K562 (cell line): ENCODE measurements around the gene SLCO3A1. TPM values are rescaled to one million over a fixed set of nuclear protein-coding genes. Genes with fewer than 3 reads are reported as not detected.

Source experiments
- ATAC-seq: fragments of 200-7000 bp; cut with Tn5 transposase; 3 replicates; pipeline ENCODE4 v1.9.1; 2020; ENCODE audit warnings: moderate library complexity
- BruUV-seq: library from RNA; stranded (reverse); fragments of 400-500 nt; replicated peaks from 2 replicates; lab custom pipeline; 2021; lab: Mats Ljungman, UMichigan
- CTCF ChIA-PET: fragments of 300-600 bp; formaldehyde crosslinking; extraction: SDS; loops from one replicate; lab custom pipeline; 2021; ENCODE audit warnings: low intra/inter-chr PET ratio; lab: Yijun Ruan, JAX
- POLR2A ChIA-PET: fragments of 300-600, 350-650 bp; sonication (Branson Sonifier 250); formaldehyde crosslinking; extraction: SDS; loops from one replicate; lab custom pipeline; 2021; ENCODE audit warnings: antibody characterized with exemption, inconsistent platforms; lab: Yijun Ruan, JAX
- DNase-seq, 4 experiments: peaks; one replicate each; pipeline versions ENCODE4 v3.0.0 to v3.0.0-alpha.2; 2011 to 2018; ENCODE audit warnings: low spot score in 3 of 4, mixed read lengths in 3 of 4; ENCODE audit errors: extremely low read depth in 1 of 4
- FAIRE-seq: peaks from 2 replicates; lab custom pipeline; 2011; peaks lifted over from hg19 to GRCh38; lab: Jason Lieb, UNC
- H2AFZ ChIP-seq: 2 replicates; pipeline ENCODE4 v1.6.0; 2011; ENCODE audit warnings: low read depth, low read length, control low read depth, inconsistent platforms
- H3K27ac ChIP-seq: fragments of 200-600 bp; 3 replicates; pipeline ENCODE4 v1.8.0; 2011; ENCODE audit warnings: low read depth, mild to moderate bottlenecking, control low read depth, inconsistent platforms, low read length, moderate library complexity, mixed read lengths; ENCODE audit errors: extremely low read depth
- H3K27me3 ChIP-seq, 2 experiments: fragments of 300-600 bp in 1 of 2; 2 replicates in 1 of 2; 3 replicates in 1 of 2; pipeline versions ENCODE4 v1.6.0 to v1.8.0; 2011; ENCODE audit warnings: inconsistent platforms in 2 of 2, low read length in 2 of 2, mild to moderate bottlenecking in 1 of 2, mixed read lengths in 1 of 2, moderate library complexity in 1 of 2; ENCODE audit not compliant: control insufficient read depth in 2 of 2, insufficient read depth in 2 of 2
- H3K36me3 ChIP-seq: fragments of 300-600 bp; 3 replicates; pipeline ENCODE4 v1.8.0; 2011; ENCODE audit warnings: mild to moderate bottlenecking, low read length, inconsistent platforms; ENCODE audit not compliant: control insufficient read depth, insufficient read depth
- H3K4me1 ChIP-seq, 2 experiments: fragments of 200-600 bp in 1 of 2; replicated peaks in 1 of 2; 2 replicates in 1 of 2; 3 replicates in 1 of 2; pipeline versions ENCODE4 v1.5.1 to v1.8.0; 2011; ENCODE audit warnings: inconsistent platforms in 2 of 2, low read length in 2 of 2, mild to moderate bottlenecking in 1 of 2, mixed read lengths in 1 of 2, moderate library complexity in 1 of 2; ENCODE audit not compliant: control insufficient read depth in 2 of 2, insufficient read depth in 2 of 2
- H3K4me2 ChIP-seq: 2 replicates; pipeline ENCODE4 v1.6.1; 2011; ENCODE audit warnings: low read length, control low read depth, inconsistent platforms, mixed read lengths; ENCODE audit not compliant: insufficient read depth
- H3K4me3 ChIP-seq: fragments of 200-600 bp; sonication (generic), shearing (Covaris generic); 2 replicates; pipeline ENCODE4 v1.5.1; 2016; ENCODE audit warnings: control low read depth, inconsistent platforms
- H3K79me2 ChIP-seq: fragments of 200-600 bp; 3 replicates; pipeline ENCODE4 v1.8.0; 2011; ENCODE audit warnings: low read length, inconsistent platforms; ENCODE audit not compliant: control insufficient read depth, insufficient read depth
- H3K9ac ChIP-seq, 2 experiments: 2 replicates each; pipeline versions ENCODE4 v1.6.0 to v1.6.1; 2011; ENCODE audit warnings: low read depth in 2 of 2, low read length in 2 of 2, control low read depth in 1 of 2, inconsistent platforms in 1 of 2, mild to moderate bottlenecking in 1 of 2, mixed read lengths in 1 of 2; ENCODE audit not compliant: insufficient read depth in 1 of 2
- H3K9me1 ChIP-seq: one replicate; pipeline ENCODE4 v1.6.0; 2011; ENCODE audit warnings: inconsistent platforms, mild to moderate bottlenecking, low read length, moderate library complexity; ENCODE audit not compliant: control insufficient read depth, insufficient read depth
- H3K9me3 ChIP-seq: replicated peaks from 2 replicates; pipeline ENCODE4 v1.5.1; 2011; ENCODE audit warnings: low read depth, low read length, inconsistent platforms; ENCODE audit not compliant: control insufficient read depth, insufficient read depth
- H4K20me1 ChIP-seq: replicated peaks from 2 replicates; pipeline ENCODE4 v1.6.1; 2011; ENCODE audit warnings: low read length, inconsistent platforms, mixed read lengths; ENCODE audit not compliant: control insufficient read depth, insufficient read depth
- BRD4 ChIP-seq: fragments of 200-600 bp; sonication (generic); IDR thresholded peaks from 2 replicates; pipeline ENCODE4 v1.6.1; 2017; ENCODE audit warnings: inconsistent platforms
- ELF4 ChIP-seq: fragments of 450-650 bp; formaldehyde crosslinking; IDR thresholded peaks from 2 replicates; pipeline ENCODE4 v1.4.0; 2022; ENCODE audit warnings: missing genetic modification characterization
- GTF2A2 ChIP-seq: IDR thresholded peaks from 2 replicates; pipeline ENCODE4 v1.6.1; 2016; ENCODE audit warnings: mild to moderate bottlenecking, missing genetic modification characterization, missing compliant biosample characterization
- GTF2E2 ChIP-seq: fragments of 200-800 bp; sonication (Bioruptor generic); IDR thresholded peaks from 2 replicates; pipeline ENCODE4 v1.6.1; 2016; ENCODE audit warnings: missing genetic modification characterization, missing compliant biosample characterization
- KAT2B ChIP-seq: IDR thresholded peaks from one replicate; pipeline ENCODE4 v1.6.1; 2012; ENCODE audit warnings: low read depth, mild to moderate bottlenecking, control low read depth, inconsistent platforms, low read length, moderate library complexity
- MAFG ChIP-seq: fragments of 450-650 bp; conservative IDR thresholded peaks from 2 replicates; pipeline ENCODE4 v1.6.1; 2016; ENCODE audit warnings: missing genetic modification characterization, missing compliant biosample characterization
- MEF2A ChIP-seq: IDR thresholded peaks from 2 replicates; pipeline ENCODE4 v1.6.1; 2011; ENCODE audit warnings: low read depth, mild to moderate bottlenecking, low read length, moderate library complexity; ENCODE audit not compliant: control insufficient read depth
- POLR2AphosphoS5 ChIP-seq: IDR thresholded peaks from 2 replicates; pipeline ENCODE4 v1.6.1; 2011; ENCODE audit warnings: mild to moderate bottlenecking, low read depth, low read length, moderate library complexity; ENCODE audit not compliant: control insufficient read depth, insufficient read depth
- POLR3G ChIP-seq: IDR thresholded peaks from 2 replicates; pipeline ENCODE4 v1.6.1; 2011; ENCODE audit not compliant: insufficient read length, insufficient replicate concordance; ENCODE audit errors: extremely low read depth
- RBM22 ChIP-seq: fragments of 200-400 bp; formaldehyde crosslinking; IDR thresholded peaks from 2 replicates; pipeline ENCODE4 v1.6.1; 2018; ENCODE audit warnings: low read length, low read depth; ENCODE audit not compliant: poor library complexity, severe bottlenecking
- ZNF551 ChIP-seq: fragments of 250-450 bp; sonication (Bioruptor Pico); IDR thresholded peaks from 2 replicates; pipeline ENCODE4 v1.5.0; 2021; ENCODE audit warnings: mild to moderate bottlenecking, moderate library complexity
- ZNF79 ChIP-seq: fragments of 250-450 bp; sonication (Bioruptor Pico); IDR thresholded peaks from 2 replicates; pipeline ENCODE4 v1.4.0; 2020; ENCODE audit warnings: low read depth, mild to moderate bottlenecking, moderate library complexity
- WGBS: fragments of 100-300 bp; shearing (Covaris generic); methylation state at CpG from one replicate; pipeline ENCODE4 v1.1.6; 2016; ENCODE audit warnings: low coverage, mixed read lengths; ENCODE audit not compliant: insufficient coverage; ENCODE audit errors: missing lambda C conversion rate; 5-methylcytosine and 5-hydroxymethylcytosine counted together
- in situ Hi-C: fragments of 300-500 bp; cut with MboI; formaldehyde crosslinking; loops from 4 replicates; pipeline ENCODE4 v1.15.0; 2018; ENCODE audit warnings: inconsistent platforms, mixed read lengths
- intact Hi-C: fragments of 100-400 bp; cut with micrococcal nuclease; formaldehyde crosslinking; loops from 2 replicates; pipeline ENCODE4 v1.14.2; 2022
- polyA plus RNA-seq, 8 experiments: library from polyadenylated mRNA; depleted of rRNA in 4 of 8; stranded (reverse) in 5 of 8; unstranded in 3 of 8; fragments of >200 nt; fragmentation: Nextera tagmentation in 2 of 8; fragmentation: Illumina TruSeq in 1 of 8; extraction: Ambion mirVana in 2 of 8; extraction: Trizol in 1 of 8; gene quantifications; 2 replicates each; pipeline versions ENCODE4 v1.2.1 to v1.2.3, GENCODE V29; 2011 to 2014; ENCODE audit warnings: inconsistent platforms in 1 of 8, missing spikeins in 1 of 8
- total RNA-seq, 7 experiments: library from RNA; depleted of rRNA in 6 of 7; stranded (reverse); fragments of >200 nt in 6 of 7; fragmentation: Illumina TruSeq in 2 of 7; extraction: Trizol in 2 of 7; gene quantifications; 2 replicates each; pipeline versions ENCODE4 v1.2.1 to v1.2.3, GENCODE V29; 2011 to 2021; ENCODE audit warnings: low replicate concordance in 1 of 7
- TF ChIP-seq, protein P1 (sequence below): sonication (generic); formaldehyde crosslinking; IDR thresholded peaks from 2 replicates; pipeline ENCODE4 v1.8.0; 2022; ENCODE audit warnings: missing genetic modification reagents, mild to moderate bottlenecking, borderline replicate concordance
- TF ChIP-seq, protein P2 (sequence below): fragments of 450-650 bp; IDR thresholded peaks from 2 replicates; pipeline ENCODE4 v1.6.1; 2016; ENCODE audit warnings: low read depth

The SLCO3A1 gene
- total and polyA plus RNA-seq, 9 of the 15 experiments (the other 6 are each of a cell fraction or from before 2014, with no cell fraction given): 0.01 to 0.84 (median 0.06) TPM; not detected in 3

DNA sequence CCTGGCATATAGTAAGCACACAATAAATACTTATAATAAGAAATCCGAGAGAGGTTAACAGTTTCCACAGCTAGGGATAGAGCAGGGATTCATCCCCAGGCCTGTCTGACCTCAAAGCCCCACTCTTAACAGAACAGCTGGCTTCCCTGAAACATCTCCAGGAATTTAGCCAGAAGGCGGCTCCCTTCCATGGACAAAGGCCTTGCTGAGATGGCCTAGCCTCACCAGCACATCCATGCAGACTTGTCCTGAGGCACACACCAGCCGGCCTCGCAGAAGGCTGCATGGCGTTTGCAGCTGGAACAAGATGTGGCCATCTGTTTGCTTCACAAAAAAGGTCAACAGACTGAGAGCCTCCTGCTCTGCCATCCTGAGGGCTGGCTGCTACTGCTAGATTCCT, 245.4 kb downstream of the SLCO3A1 start (continued):
- TF ChIP-seq, protein P1, sequence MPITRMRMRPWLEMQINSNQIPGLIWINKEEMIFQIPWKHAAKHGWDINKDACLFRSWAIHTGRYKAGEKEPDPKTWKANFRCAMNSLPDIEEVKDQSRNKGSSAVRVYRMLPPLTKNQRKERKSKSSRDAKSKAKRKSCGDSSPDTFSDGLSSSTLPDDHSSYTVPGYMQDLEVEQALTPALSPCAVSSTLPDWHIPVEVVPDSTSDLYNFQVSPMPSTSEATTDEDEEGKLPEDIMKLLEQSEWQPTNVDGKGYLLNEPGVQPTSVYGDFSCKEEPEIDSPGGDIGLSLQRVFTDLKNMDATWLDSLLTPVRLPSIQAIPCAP (CRISPR knock-in tag): no peak
- TF ChIP-seq GTF2A2 (tag): no peak
- no peak for TF ChIP-seq BRD4
- no peak for TF ChIP-seq KAT2B
- TF ChIP-seq RBM22: no peak
- no peak for TF ChIP-seq POLR2AphosphoS5
- no peak for TF ChIP-seq MEF2A

GRCh38 chr15:92100301-92100700, 246.8 kb downstream of the SLCO3A1 start:
- POLR2A ChIA-PET: no interaction called here
- no TSS peak for BruUV-seq
- no peak overlapping the region for H3K9ac ChIP-seq
- TF ChIP-seq ZNF79 (CRISPR knock-in tag): no peak
- TF ChIP-seq GTF2E2 (tag): no peak
- no peak for TF ChIP-seq ELF4 (CRISPR knock-in tag)
- no peak for TF ChIP-seq MAFG (tag)
- no peak for TF ChIP-seq ZNF551 (CRISPR knock-in tag)
- TF ChIP-seq, protein P2, sequence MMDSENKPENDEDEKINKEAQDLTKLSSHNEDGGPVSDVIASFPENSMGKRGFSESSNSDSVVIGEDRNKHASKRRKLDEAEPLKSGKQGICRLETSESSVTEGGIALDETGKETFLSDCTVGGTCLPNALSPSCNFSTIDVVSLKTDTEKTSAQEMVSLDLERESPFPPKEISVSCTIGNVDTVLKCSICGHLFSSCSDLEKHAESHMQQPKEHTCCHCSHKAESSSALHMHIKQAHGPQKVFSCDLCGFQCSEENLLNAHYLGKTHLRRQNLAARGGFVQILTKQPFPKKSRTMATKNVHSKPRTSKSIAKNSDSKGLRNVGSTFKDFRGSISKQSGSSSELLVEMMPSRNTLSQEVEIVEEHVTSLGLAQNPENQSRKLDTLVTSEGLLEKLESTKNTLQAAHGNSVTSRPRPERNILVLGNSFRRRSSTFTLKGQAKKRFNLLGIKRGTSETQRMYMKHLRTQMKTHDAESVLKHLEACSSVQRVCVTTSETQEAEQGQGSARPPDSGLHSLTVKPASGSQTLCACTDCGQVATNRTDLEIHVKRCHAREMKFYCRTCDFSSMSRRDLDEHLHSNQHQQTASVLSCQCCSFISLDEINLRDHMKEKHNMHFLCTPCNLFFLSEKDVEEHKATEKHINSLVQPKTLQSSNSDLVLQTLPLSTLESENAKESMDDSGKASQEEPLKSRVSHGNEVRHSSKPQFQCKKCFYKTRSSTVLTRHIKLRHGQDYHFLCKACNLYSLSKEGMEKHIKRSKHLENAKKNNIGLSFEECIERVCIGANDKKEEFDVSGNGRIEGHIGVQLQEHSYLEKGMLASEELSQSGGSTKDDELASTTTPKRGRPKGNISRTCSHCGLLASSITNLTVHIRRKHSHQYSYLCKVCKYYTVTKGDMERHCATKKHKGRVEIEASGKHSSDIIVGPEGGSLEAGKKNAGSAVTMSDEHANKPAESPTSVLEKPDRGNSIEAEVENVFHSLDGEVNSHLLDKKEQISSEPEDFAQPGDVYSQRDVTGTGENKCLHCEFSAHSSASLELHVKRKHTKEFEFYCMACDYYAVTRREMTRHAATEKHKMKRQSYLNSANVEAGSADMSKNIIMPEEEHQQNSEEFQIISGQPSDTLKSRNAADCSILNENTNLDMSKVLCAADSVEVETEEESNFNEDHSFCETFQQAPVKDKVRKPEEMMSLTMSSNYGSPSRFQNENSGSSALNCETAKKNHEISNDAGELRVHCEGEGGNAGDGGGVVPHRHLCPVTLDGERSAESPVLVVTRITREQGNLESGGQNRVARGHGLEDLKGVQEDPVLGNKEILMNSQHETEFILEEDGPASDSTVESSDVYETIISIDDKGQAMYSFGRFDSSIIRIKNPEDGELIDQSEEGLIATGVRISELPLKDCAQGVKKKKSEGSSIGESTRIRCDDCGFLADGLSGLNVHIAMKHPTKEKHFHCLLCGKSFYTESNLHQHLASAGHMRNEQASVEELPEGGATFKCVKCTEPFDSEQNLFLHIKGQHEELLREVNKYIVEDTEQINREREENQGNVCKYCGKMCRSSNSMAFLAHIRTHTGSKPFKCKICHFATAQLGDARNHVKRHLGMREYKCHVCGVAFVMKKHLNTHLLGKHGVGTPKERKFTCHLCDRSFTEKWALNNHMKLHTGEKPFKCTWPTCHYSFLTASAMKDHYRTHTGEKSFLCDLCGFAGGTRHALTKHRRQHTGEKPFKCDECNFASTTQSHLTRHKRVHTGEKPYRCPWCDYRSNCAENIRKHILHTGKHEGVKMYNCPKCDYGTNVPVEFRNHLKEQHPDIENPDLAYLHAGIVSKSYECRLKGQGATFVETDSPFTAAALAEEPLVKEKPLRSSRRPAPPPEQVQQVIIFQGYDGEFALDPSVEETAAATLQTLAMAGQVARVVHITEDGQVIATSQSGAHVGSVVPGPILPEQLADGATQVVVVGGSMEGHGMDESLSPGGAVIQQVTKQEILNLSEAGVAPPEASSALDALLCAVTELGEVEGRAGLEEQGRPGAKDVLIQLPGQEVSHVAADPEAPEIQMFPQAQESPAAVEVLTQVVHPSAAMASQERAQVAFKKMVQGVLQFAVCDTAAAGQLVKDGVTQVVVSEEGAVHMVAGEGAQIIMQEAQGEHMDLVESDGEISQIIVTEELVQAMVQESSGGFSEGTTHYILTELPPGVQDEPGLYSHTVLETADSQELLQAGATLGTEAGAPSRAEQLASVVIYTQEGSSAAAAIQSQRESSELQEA: no peak
- TF ChIP-seq POLR3G: no peak

More at GRCh38 chr15:92100301-92100700, 246.8 kb downstream of the SLCO3A1 start:
- 0% methylated on average over 2 of the region's 2 CpGs for WGBS
- H3K36me3 ChIP-seq: no peaks in the 10 kb centered on the region
- H3K4me2 ChIP-seq: no peak overlapping the region
- H3K27me3 ChIP-seq: peaks cover 2 to 24% of the 10 kb centered on the region in 2 experiments; a peak in 3 of 5 replicates
- CTCF ChIA-PET: no interaction called here
- no peak overlapping the region for H3K4me3 ChIP-seq
- FAIRE-seq (no peak), ATAC-seq (no peak), DNase-seq (no peak)
- peaks cover under 1% of the 10 kb centered on the region; the same call in 1 of the 2 replicates for H4K20me1 ChIP-seq
- H3K79me2 ChIP-seq: no peaks in the 10 kb centered on the region
- H2AFZ ChIP-seq: no peak overlapping the region
- no peaks in the 10 kb centered on the region for H3K9me1 ChIP-seq
- intact Hi-C loops (no loop called here), in situ Hi-C loops (no loop called here)
- H3K27ac ChIP-seq: no peak overlapping the region
- H3K4me1 ChIP-seq: no peaks in the 10 kb centered on the region
- H3K9me3 ChIP-seq: no peaks in the 10 kb centered on the region
